HG03354 (cell line): ENCODE results near the gene TMEM156.

Source experiments
- ATAC-seq: cut with Tn5 transposase; IDR thresholded peaks from one replicate; pipeline ENCODE4 v1.9.1; 2021; ENCODE audit warnings: mild to moderate bottlenecking; ENCODE audit not compliant: unreplicated experiment, poor library complexity, severe bottlenecking

The TMEM156 gene

GRCh38 chr4:38931125-38931524 is 101.1 kb downstream of the TMEM156 start:
- no peak for ATAC-seq

- ATAC-seq: no peak
These were observed 101.5 kb downstream of the TMEM156 start for GRCh38 chr4:38930707-38931106.

- peak; percentile 88 for ATAC-seq
These were observed 102.0 kb downstream of the TMEM156 start for GRCh38 chr4:38930204-38930603.

- no peak for ATAC-seq
These were observed 103.2 kb downstream of the TMEM156 start for GRCh38 chr4:38928974-38929373.

GRCh38 chr4:38928568-38928967 is 103.6 kb downstream of the TMEM156 start:
- no peak for ATAC-seq

GRCh38 chr4:38926896-38927295 is 105.3 kb downstream of the TMEM156 start:
- ATAC-seq: no peak

GRCh38 chr4:38925492-38926413 is 106.5 kb downstream of the TMEM156 start:
- no peak for ATAC-seq

- ATAC-seq: no peak
These were observed 107.9 kb downstream of the TMEM156 start for GRCh38 chr4:38924353-38924752.

GRCh38 chr4:38923746-38924145 is 108.5 kb downstream of the TMEM156 start:
- no peak for ATAC-seq

GRCh38 chr4:38921151-38921550 is 111.1 kb downstream of the TMEM156 start:
- no peak for ATAC-seq

GRCh38 chr4:38920677-38921076 is 111.5 kb downstream of the TMEM156 start:
- ATAC-seq: no peak

GRCh38 chr4:38920186-38920585 is 112.0 kb downstream of the TMEM156 start:
- no peak for ATAC-seq

GRCh38 chr4:38919494-38919893 is 112.7 kb downstream of the TMEM156 start:
- no peak for ATAC-seq

- ATAC-seq: no peak
These were observed 114.7 kb downstream of the TMEM156 start for GRCh38 chr4:38917481-38918025.
